Measurements from ENCODE around the gene METTL25B. TPM values are rescaled to one million over a fixed set of nuclear protein-coding genes. Genes with fewer than 3 reads are reported as not detected.

The METTL25B gene
- total RNA-seq, 1 donor from 2014 or later, result 56.7 TPM

DNA sequence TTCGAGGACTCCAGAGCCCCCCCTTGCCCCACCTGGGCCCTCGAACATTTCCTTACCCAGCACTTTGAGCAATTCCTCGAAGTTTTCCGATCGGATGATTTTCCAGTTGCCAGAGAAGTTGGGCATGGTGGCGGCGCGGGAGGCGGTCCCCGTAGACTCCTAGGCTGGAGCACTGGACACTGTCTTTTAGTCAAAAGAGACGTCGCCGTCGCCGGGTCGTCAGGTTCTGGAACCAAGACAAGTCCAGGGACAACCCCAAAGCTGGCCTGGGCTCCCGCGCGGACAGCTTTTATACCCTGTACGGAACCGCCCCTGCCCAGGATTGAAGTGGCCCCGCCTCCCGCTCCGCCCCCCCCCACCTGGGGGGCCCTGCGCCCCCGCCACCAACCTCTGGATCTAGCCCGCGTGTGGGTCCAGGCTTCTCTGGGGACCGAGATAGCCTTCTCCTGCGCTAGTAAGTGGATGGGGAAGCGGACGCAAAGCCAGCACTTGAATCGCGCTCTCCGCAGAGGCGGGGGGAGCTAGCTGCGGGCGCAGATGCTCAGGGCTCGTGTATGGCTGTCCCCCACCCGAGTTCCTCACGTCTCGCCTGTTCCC lies 22.9 kb upstream of the METTL25B start, which contains the start of gene CRABP2:
TSS of gene CRABP2 (minus strand) at position 263 of the 597 bp plus-strand sequence. CDS start at position 126, 137 bp downstream.
- POLR2A ChIA-PET, result interaction anchor here (0.6 to 2.4 kb wide), 5 partner anchors 9 to 46 kb away, joined by 3 to 15 read pairs (median 5); partner anchors contain the start of genes HDGF, ISG20L2 and METTL25B
- peaks cover 24% of the 10 kb centered on the region for H3K27me3 Mint-ChIP-seq
- CTCF ChIA-PET, result interaction anchor here (0.8 to 2.8 kb wide), 6 partner anchors 16 to 86 kb away, joined by 3 to 36 read pairs (median 5); partner anchors contain the start of genes HAPLN2 and MRPL24
- no peaks in the 10 kb centered on the region for H3K9me3 Mint-ChIP-seq
- no peaks in the 10 kb centered on the region for H3K36me3 Mint-ChIP-seq (ENCODE audit: low read depth)
- intact Hi-C loops (cut with micrococcal nuclease), result loop anchor here (1.0 kb wide), 1 partner anchor 45 kb away; no protein-coding TSS in a partner anchor
- H3K4me1 Mint-ChIP-seq, result peaks cover 28% of the 10 kb centered on the region
- no peak within 1 kb of the TSS for H3K27ac Mint-ChIP-seq
- DNase-seq (no peak), ATAC-seq (ENCODE audit: low read depth) (peak; percentile 45)
- peak within 1 kb of the TSS; percentile 82 for H3K4me3 Mint-ChIP-seq
- TF ChIP-seq CTCF (IDR thresholded peaks at IDR 0.05), result no peak

DNA sequence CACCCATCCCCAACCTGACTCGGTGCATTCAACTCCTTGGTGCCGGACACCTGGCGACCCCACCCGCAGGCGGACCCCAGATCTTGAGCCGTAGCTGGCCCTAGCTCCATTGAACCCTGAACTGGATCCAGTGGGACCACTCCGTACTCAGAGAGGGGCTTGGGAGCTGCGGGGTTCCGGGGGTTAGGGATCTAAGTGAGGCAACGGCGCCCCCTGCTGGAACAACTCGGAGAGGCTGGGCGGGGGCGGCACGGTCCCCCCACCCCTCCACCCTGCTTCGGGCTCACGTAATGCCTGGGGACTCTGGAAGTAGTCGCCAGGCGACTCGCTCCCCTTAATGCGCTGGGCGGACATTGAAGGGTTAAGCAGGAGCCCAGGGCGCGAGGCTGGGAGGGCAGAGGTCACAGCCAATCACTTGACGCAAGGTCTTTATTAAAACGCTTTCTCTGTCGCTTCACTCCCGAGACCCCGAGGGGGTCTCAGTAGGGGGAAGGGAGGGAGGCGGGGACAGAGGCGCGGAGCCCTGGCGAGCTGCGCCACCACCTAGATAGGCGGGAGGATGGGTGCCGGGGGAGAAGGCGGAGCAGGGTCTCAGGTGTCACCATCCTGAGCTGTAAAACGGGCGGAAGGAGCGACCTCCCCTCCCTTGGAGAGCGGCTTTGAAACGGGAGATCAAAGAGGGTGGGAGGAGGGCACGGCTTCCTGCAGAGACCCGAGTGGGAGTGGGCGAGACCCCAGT lies 22.2 kb upstream of the METTL25B start:
- ChIA-PET POLR2A (interaction anchor here (0.5 to 2.4 kb wide), 9 partner anchors 8 to 435 kb away, joined by 3 to 15 read pairs (median 5); partner anchors contain the start of genes HDGF, ISG20L2, METTL25B and MRPL24), CTCF (interaction anchor here (0.8 to 2.8 kb wide), 7 partner anchors 17 to 322 kb away, joined by 3 to 36 read pairs (median 4); partner anchors contain the start of genes HAPLN2 and MRPL24)
- peaks cover 28% of the 10 kb centered on the region for H3K4me1 Mint-ChIP-seq
- no peak overlapping the region for H3K27ac Mint-ChIP-seq
- peaks cover 21% of the 10 kb centered on the region for H3K27me3 Mint-ChIP-seq
- H3K4me3 Mint-ChIP-seq, result peak overlapping the region; percentile 82
- ATAC-seq (ENCODE audit: low read depth), result peak; percentile 60
- H3K36me3 Mint-ChIP-seq (ENCODE audit: low read depth), result no peaks in the 10 kb centered on the region
- H3K9me3 Mint-ChIP-seq, result no peaks in the 10 kb centered on the region
- TF ChIP-seq CTCF (IDR thresholded peaks at IDR 0.05), result peak; percentile 29
- intact Hi-C loops (cut with micrococcal nuclease), result loop anchor here (1.0 kb wide), 3 partner anchors 17 to 46 kb away; no protein-coding TSS in a partner anchor
- peak; percentile 62 for DNase-seq

DNA sequence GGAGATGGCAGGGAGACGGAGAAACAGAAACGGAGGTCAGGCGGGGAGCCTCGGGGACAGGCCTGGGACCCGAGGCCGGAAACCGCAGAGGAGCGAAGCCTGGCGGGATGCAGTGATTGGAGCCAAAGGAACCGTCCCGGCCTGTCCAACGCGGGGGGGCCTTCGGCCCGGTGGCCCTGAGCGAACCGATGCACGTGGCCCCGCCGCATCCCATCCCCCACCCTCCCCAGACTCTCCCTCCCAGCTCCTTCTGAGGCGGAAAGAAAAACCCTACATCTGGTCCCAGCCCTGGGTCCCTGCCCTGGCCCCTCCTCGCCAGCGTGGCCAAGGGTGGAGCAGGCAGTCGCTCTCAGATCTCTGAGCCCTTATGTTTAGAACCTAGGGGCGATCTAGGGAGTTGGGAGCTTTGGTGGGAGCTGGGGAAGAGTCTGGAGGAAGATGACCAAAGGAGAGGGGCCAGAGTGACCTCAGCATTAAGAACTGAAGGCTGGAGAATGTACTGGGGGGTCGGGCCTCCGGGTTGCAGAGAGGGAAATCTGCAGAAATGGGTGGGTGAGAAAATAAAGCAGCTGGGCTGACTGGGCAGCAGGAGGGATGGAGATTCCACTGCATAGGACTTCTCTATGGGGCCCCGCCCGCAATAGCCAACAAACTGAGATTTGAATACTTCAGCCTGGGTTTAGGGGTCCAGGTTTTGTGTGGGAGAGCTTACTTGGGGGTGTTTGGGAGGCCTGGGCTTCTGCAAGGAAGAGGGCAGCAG lies 21.4 kb upstream of the METTL25B start:
- Mint-ChIP-seq H3K36me3 (ENCODE audit: low read depth) (no peaks in the 10 kb centered on the region), H3K4me3 (peak overlapping the region; percentile 82), H3K9me3 (no peaks in the 10 kb centered on the region), H3K4me1 (peaks cover 28% of the 10 kb centered on the region), H3K27ac (no peak overlapping the region), H3K27me3 (peaks cover 18% of the 10 kb centered on the region)
- ChIA-PET CTCF (interaction anchor here (1.0 to 2.8 kb wide), 5 partner anchors 17 to 323 kb away, joined by 3 to 36 read pairs (median 3); no protein-coding TSS in a partner anchor), POLR2A (interaction anchor here (0.5 to 2.4 kb wide), 13 partner anchors 12 to 966 kb away, joined by 3 to 15 read pairs (median 4); partner anchors contain the start of genes HDGF, ISG20L2, METTL25B and MRPL24)
- DNase-seq (no peak), ATAC-seq (ENCODE audit: low read depth) (peak; percentile 18)
- intact Hi-C loops (cut with micrococcal nuclease), result loop anchor here (1.0 kb wide), 2 partner anchors 18 to 19 kb away; no protein-coding TSS in a partner anchor
- TF ChIP-seq CTCF (IDR thresholded peaks at IDR 0.05), result no peak

DNA sequence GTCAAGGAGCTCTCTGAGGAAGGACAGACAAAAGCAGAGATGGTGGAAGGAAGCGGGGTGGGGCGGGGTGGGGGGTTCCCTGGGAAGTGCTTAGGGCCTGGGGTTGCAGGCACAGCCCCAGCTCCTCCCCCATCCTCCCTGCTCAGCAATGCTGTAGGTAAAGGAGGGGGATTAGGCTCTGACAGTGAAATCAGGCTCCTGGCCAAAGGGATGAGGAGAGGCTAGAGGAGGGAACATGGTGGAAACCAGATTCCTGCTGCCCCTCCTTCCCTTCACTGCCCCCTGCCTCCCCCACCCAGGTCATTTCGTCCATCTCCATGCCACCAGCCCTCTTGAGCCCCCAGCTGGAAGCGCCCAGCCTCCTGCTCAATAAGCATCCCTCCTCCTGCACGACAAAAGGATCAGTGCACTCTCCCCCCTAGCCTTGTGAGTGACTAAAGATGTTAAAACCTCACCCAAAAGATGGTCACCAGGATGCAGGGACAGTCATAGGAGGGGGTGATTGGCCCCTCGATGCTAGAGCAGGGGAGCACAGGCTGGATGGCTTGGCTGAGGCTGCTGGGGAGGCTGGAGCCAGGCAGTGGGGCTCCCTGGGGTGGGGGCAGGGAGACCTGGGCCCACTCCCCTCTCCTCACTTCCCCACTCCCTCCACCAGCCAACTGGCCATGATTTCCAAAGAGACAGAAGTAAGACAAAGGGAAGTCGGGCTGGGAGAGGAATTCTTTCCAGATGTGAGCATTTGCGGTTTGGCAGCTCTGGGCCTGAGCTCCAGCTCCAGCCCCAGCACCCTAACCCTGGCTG lies 20.7 kb upstream of the METTL25B start:
- Mint-ChIP-seq H3K4me3 (no peak overlapping the region), H3K4me1 (peaks cover 28% of the 10 kb centered on the region), H3K27ac (no peak overlapping the region), H3K27me3 (peaks cover 18% of the 10 kb centered on the region), H3K36me3 (ENCODE audit: low read depth) (no peaks in the 10 kb centered on the region), H3K9me3 (no peaks in the 10 kb centered on the region)
- CTCF ChIA-PET, result interaction anchor here (0.8 to 2.8 kb wide), 4 partner anchors 18 to 324 kb away, joined by 3 to 36 read pairs (median 3); no protein-coding TSS in a partner anchor
- no peak for TF ChIP-seq CTCF (IDR thresholded peaks at IDR 0.05)
- POLR2A ChIA-PET, result interaction anchor here (0.5 to 2.4 kb wide), 10 partner anchors 16 to 966 kb away, joined by 3 to 15 read pairs (median 4); partner anchors contain the start of genes ISG20L2, METTL25B and MRPL24
- ATAC-seq (ENCODE audit: low read depth) (no peak), DNase-seq (no peak)
- intact Hi-C loops (cut with micrococcal nuclease), result no loop called here

All from activated B cell treated with CpG ODN at 0.5 μM for 24 hours (primary cell).